NK-92 (cell line): ENCODE results near the gene SRRM1.
"Not testable (repeated sequence)": the region's sequence is repeated elsewhere in the genome, so short reads cannot be mapped to it uniquely, and the experiment has no call there.

Experiments used
- DNase-seq: peaks from one replicate; lab custom pipeline; 2025; ENCODE audit not compliant: unreplicated experiment; lab: John Stamatoyannopoulos, UW

The SRRM1 gene

DNA sequence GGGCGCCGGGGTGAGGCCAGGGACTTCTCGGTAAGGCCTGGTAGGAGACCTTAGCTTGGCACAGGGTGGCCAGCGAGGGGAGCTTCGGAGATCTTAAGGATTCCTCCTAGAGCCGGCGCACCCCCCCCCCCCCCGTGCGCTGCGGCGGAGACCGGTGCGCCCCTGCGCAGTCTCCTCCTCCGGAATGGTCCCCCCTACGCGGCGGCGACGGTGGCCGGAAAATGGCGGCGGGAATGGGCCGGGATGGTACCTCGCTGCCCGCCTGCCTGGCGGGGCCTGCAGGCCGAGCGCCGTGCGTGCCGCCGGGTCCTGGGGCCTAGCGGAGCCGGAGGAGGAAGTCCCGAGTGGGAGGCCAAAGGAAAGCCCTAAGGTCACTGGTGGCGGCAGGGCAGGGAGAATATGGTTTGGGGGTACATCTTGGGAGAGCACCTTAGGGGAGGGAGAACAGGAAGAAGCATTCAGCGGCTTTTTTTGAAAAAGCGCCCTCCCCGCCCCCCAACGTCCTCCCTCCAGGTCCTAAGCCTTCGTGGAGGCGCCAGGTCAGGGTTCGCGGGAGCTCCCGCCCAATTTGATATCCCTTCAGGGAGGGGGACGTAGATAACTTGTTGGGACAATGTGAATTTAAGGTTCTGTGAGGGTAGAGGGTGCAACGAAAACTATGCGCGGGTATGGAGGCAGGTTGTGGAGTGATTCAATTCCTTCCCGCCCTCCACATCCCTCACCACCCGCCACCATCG is 429 bp downstream of the SRRM1 start:
- no peak for DNase-seq

DNA sequence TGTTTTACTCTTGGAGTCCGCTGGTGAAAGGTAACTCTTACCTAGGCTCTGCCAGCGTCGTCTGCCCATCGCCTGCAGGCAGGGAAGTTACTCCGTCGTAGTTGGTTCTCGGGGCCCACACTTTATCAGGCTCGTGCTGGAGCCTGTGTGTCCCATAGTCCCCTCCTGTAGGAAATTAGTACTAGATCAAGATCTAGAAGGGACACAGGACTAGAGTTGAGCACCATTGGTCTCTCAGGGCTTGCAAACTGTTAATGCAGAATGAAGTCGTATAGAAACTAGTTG is 940 bp downstream of the SRRM1 start:
- DNase-seq, result no peak

DNA sequence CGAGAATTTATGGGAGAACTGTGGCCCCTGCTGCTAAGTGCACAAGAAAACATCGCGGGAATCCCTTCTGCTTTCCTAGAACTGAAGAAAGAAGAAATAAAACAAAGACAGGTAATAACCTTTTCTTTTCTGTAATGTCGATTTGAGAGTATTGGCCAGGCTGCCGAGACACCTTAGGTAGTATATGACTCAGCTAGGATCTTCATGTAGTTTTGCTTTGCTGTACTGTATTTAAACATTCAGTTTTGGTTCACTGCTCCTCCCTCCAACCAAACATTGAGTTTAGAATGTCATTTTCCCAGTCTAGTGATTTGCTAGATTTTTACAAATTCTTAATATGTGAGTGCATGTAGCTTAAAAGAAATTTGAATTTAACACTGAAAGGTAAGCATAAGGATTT is 5.8 kb downstream of the SRRM1 start:
- no peak for DNase-seq

DNA sequence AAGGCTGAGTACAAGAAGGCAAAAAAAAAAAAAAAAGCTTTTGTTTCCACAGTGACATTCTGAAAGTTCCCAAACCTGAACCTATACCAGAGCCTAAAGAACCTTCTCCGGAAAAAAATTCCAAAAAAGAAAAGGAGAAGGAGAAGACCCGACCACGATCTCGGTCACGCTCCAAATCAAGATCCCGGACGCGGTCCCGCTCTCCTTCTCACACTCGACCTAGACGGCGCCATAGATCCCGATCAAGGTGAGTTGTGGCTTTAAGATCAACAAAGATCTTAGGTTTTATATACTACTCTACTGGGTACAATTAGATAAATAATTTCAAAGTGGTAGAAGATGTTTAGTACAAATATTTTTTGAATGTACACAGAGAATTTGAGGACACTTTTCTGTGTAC is 9.3 kb downstream of the SRRM1 start:
- no peak for DNase-seq

DNA sequence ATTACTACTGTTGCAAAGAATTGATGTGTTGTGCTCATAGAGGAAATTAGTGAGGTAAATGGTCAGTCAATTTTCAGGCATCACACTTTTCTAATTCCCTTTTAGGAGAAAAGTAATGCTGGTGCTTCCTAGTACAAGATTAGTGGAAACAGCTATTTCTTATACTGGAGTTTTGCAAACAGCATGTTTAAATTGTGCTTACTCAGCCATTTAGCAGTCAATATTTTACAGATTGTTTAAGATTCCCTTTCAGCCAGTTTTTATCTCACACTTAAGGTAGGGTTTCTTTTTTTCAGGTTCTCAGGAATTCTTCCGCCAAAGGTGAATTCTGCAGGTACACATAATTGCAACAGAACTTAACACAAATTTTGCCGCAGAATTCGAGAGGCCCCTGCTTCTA is 10.9 kb downstream of the SRRM1 start:
- DNase-seq, result no peak

DNA sequence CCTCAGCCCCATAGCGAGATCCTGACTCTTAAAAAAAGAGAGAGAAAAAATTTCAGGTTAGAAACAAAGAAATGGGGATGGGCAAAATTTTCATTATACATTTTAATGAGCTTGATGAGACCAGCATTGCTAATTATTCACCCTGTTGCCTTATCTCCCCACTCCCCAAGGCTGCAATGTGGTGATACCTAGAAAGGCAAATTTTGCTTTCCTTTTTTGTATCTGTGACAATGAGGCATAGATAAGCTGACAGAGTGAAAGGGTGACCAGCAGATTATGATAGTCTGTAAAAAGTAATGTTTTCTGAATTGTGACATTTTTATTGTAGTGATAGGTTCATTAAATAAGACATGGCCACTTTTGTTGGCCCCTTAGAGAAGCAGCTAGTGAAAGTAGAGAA is 12.9 kb downstream of the SRRM1 start:
- DNase-seq, result no peak

DNA sequence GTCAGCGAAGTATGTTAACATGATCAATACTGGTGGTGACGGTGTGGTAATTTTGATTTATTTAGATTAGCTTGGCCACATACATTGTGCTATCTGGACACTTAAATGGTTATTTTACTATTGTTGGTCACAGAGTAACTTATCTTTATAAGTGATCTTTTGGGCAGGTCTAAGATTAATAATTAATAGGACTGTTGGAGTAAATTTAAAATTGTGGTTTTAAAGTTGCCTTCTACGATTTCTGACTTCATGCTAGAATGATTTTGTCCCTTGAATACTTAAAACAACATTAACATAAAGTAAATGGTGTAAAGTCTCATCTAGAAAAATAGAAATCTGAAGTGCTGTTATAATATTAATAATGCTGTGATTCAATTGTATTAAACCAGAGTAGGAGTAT is 14.7 kb downstream of the SRRM1 start:
- no peak for DNase-seq

DNA sequence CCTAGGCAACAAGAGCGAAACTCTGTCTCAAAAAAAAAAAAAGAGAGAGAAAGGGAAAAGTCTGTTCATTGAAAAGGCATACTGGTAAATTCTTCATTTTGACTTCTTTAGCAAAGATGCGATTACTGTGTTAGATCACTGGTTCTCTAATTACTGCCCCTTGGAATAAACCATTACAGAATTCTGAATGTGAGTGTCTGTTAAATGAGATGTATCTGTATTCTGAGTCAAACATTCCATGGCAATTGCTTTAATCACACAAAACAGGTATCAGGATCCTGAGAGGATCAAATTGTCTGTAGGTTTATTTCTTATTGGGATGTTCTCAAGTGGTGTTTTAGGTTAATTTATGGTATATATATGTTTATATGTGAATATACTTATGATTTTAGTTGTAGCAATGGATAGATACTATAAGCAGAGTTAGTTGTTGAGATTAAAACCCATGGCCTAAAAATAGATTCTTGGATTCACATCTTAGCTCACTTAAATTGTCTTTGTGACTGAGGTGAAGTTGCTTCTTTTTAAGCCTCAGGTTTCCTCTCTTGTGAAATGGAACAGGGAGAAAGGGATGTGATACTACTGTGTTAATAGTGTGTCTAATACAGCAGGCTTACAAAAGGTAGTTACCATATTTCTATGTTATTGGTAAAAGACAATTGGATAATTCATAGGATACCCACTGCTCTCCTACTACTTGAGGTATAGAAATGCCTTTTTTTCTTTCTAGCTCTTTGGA is 16.2 kb downstream of the SRRM1 start:
- no peak for DNase-seq

DNA sequence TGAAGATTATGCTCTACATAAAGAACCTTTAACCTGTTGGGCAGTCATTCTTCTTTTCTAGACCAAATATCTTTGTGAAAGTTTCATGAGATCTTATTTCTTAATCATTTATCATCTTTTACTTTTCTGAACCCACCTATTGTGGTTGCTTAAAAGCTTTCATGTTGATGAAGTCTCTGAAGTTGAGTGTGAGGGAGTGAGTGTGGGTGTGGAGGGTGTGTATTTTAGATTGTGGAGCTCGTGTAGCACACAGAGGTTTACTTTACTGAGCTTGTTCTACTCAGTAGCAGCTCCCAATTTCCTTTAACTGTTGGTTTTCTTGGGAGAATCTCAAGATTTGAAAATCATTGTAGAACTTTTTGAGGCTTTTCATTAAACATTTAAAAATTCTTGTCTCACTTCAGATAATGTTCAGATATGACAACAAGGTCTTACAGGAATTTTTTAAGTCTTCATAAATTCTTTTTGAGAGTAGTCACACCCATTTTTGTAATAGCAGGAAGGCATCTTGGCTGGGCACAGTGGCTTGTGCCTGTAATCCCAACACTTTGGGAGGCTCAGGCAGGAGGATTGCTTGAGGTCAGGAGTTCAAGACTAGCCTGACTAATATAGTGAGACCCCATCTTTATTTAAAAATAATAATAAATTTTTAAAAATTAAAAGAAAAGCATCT is 17.0 kb downstream of the SRRM1 start:
- DNase-seq, result no peak

DNA sequence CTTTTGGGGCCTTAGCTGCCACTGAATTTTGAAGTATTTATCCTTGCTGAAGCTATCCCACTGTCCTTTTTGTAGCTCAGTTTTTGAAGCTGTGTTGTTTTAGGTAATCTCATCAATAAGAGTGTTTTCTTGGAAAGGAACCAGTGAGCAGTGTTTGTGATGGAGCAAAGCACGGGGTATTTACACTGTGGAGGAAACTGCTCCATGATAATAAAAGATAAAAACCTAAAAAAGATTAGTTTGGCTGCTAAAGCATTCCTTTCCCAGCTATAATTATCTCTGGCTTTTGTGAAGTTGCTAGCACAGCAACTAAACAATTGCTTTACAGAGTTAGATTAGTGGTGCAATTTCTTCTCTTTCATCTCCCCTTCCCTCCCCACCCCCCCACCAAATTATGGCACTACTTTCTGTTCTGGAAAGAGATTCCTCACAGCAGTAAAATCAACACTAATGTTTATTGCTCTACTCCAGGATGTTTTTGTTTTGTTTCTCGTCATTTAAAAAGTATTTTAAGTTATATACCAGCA is 21.5 kb downstream of the SRRM1 start:
- DNase-seq, result no peak

DNA sequence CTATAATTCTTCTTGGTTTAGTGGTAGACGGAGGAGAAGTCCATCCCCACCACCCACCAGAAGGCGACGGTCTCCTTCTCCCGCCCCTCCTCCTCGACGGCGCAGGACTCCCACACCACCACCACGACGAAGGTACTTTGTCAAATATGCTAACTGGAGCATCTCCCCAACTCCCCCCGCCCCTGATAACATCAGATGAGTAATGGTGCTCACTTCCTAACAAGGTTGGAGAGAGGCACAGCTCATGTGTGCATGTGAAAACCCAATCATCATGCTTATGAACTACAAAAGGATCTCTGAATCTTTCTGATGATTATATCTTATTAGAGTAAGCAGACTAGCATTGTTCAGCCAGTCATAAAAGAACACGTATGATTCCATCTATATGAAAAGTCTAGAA is 23.7 kb downstream of the SRRM1 start:
- no peak for DNase-seq

DNA sequence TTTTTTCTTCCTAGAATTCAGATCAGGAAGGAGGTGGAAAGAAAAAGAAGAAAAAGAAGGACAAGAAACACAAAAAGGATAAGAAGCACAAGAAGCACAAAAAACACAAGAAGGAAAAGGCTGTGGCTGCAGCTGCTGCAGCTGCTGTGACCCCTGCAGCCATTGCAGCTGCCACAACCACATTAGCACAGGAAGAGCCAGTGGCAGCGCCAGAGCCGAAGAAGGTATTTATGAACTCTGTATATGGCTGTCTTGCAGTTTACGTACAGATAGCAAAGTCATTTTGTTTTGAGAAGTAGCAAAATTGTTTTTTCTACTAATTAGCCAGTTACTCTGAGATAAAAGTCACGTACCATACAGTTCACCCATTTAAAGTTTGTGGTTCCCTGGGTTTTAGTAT is 28.3 kb downstream of the SRRM1 start:
- not testable (repeated sequence) for DNase-seq

DNA sequence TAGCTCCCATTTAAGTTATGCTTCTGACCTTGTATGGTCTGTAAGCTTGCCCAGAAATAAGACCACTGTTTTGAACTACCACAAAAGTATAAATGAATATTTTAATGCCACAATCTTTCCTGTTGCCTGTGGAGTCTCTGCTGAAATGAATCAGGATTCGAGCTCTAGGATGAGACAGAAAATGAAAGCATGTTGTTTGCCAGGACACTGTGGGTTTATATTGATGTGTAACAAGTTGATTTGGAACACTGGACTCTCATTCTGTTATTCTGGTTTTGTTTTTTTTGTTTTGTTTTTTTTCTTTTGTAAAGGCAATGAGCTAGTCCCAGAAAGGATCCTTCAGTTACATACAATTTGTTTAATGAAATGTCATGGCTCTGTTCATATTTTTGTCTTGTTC is 29.6 kb downstream of the SRRM1 start:
- not testable (repeated sequence) for DNase-seq

DNA sequence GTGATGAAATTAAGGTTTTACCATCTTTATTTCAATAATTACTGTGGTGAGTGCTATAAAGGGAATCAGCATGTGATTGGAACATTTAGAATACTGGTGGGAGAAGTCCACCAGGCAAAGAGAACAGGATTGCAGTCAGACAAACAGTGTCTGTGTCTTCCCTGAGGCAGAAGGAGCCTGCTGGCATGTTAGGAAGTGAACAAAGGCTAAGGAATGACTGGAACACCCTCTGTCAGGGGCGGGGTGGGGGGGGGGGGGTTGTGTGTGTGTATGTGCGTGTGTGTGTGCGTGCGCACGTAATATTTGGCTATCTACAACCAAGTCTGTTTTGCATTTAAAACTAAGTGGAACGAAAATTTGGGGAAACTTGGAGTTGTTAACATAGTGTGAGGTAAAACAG is 30.2 kb downstream of the SRRM1 start:
- no peak for DNase-seq

DNA sequence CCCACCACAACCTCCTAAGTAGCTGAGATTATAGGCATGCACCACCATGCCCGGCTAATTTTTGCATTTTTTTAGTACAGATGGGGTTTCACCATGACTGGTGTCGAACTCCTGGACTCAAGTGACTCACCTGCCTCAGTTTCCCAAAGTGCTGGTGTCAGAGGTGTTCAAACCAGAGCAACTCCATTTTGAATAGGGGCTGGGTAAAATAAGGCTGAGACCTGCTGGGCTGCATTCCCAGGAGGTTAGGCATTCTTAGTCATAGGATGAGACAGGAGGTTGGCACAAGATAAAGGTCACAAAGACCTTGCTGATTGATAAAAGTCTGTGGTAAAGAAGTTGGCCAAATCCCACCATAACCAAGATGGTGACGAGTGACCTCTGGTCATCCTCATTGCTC is 35.3 kb downstream of the SRRM1 start:
- not testable (repeated sequence) for DNase-seq

DNA sequence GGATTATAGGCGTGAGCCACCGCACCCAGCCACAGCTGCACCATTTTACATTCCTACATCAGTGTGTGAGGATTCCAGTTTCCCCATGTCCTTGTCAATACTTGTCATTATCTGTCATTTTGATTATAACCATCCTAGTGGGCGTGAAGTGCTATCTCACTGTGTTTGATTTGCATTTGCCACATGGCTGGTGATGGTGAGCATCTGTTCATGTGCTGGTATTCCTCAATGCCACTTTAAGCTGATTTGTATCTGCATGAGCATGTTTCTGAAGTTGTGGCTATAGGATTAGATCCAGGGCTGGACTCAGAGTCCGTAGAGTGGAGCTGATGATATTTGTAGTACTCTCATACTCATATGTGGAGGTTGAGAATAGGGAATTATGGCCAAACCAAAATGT is 36.6 kb downstream of the SRRM1 start:
- no peak for DNase-seq

DNA sequence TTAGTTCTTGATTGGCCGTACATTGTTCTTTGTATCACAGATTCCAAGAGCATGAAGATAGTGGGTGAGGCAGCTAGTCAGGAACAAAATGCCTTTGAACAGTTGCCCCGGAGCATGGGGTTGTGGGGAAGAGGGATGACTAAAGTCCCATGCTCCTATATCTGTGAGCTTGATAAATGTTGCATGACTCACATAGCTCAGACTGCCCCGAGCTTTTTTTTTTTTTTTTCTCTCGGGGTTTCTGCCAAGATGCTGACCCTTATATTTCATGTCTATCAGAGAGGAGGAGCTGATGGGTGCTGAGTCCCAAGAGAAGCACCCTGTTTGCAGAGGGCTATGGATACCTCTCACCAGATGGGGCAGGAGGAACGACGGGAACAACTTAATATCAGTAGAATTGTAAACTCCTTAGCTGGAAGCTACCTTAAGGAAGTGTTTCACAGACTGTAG is 40.6 kb downstream of the SRRM1 start:
- DNase-seq, result no peak

DNA sequence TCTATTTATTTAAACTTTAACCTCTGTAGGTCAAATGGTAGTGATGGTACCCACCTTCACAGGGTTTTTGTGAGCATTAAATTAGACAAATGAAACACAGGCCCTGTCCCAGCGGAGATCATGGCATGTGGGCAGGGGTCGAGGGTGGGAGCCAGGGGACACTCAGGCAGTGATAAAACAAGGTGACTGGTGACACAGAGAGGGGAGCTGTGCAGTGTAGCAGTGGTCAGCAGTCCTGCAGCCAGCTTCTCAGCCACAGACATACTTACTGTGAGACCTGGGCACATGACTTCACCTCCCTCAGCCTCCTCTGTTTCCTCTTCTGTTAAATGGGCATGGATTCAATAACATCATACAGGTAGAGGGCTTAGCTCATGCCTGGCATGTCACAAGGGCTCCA is 44.9 kb downstream of the SRRM1 start:
- DNase-seq, result no peak

DNA sequence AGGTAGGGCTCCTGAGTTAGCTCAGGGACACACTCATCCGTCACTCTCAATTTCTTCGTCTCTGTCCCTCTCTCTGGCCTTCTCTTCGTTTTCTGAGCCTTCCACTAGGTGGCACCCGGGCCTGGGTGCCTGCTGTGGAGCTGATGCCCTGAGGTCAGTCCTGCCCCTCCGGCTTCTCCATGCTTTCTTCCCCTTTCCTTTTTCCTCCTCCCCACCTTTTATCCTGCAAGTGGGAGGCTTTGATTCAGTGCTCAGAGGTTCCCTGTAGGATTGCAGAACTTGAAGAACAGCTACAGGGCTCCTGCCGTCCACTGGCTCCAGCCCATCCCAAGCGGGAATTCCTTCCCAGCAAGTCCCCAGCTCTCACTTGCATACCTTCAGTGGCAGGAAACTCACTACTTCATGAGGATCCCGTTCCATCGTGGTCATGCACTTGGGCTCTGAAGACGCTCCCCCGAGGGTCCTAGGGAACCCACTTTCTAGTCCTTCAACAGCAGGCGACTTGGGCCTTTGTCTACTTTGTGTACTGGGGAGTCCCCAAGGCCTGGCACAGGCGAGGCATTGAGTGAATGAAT is 45.6 kb downstream of the SRRM1 start:
- DNase-seq, result no peak

DNA sequence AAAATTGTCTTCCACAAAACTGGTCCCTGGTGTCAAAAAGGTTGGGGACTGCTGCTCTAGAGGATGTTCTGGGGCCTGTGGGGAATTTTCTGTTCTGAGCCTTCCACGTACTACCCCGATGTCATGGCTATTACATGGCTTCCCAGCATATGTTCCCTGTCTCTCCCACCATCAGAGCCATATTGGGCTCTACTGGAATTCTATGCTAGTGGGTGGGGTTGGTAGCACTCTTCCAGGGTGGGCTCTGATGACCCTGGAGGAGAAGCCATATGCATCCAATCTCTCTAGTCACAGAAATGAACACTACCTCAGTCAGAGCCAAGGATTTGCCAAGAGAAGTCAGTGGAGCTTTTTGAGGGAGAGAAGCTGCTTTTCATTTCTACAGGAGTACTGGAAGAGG is 47.9 kb downstream of the SRRM1 start:
- DNase-seq, result no peak

DNA sequence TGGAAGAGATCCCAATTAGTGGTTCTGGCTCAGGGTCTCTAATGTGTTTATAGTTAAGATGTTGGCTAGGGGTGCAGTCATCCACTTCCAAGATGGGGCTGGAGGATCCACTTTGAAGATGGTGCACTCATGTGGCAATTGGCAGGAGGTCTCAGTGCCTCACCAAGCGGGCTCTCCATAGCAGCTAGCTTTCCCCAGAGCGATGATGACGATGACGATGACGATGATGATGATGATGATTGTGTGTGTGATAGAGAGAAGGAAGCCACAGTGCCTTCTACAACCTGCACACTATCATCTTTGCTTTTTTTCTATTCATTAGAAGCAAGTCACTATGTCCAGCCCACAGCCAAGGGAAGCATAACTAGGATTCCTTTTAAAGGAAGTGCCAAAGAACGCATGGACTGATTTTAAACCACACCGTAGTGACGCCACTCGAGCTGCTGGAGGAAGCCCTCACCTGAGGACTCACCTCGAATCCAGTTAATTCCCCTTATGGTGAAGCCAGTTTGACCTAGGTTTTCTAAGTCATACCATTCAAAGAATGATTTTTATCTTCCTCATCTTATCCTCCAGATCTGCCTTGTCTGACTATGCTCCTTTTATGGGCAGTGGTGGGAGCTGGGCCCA is 49.4 kb downstream of the SRRM1 start:
- no peak for DNase-seq
